GM12864 (cell line): ENCODE measurements around the gene ALOX15.

ENCODE experiments used
- DNase-seq: peaks from one replicate; pipeline ENCODE4 v3.0.0-alpha.2; 2011; ENCODE audit warnings: low read depth
- H3K4me3 ChIP-seq: 2 replicates; pipeline ENCODE4 v1.5.1; 2011; ENCODE audit warnings: mild to moderate bottlenecking, low read depth, low read length, control low read depth
- CTCF ChIP-seq: IDR thresholded peaks from 2 replicates; pipeline ENCODE4 v1.5.1; 2011; ENCODE audit warnings: low read depth, mild to moderate bottlenecking, moderate library complexity, low read length, control low read depth, inconsistent platforms; ENCODE audit errors: missing control alignments

Gene ALOX15

DNA sequence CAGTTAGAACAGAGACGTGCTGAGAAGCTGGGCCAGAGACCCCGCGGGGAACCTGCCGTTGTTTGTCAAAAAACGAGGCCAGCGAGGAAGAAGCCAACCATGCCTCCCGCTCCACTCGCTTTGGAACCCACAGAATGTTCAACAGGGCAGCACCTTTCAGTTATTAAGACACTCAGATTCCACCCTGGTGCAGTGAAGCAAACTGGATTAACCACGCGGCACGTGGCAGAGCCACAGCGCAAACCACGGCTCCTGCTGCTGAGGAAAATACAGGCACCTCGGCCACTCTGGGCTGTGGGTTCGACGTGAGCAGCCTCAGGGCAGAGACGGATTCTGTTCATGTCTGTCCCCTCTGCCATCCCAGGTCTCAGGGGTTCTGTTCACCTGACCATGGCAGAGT lies 24.4 kb downstream of the ALOX15 start:
- H3K4me3 ChIP-seq = no peak overlapping the region
- no peak for TF ChIP-seq CTCF
- DNase-seq = no peak

DNA sequence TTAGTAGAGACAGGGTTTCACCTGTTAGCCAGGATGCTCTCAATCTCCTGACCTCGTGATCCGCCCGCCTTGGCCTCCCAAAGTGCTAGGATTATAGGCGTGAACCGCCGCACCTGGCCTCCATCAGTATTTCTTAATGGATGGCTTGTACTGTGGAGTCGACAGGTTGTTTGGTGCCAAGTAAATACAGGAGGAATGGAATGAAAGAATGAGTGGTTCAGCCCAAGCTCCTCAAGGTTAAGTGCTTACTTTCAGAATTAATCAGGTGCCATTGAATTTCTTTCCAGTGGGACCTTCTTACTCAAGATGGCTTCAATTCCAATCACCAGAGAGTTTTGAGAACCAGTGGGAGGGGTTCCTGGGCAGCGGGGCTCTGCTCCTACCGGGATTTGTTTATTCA lies 25.0 kb downstream of the ALOX15 start:
- TF ChIP-seq CTCF = no peak
- no peak overlapping the region for H3K4me3 ChIP-seq
- DNase-seq = no peak

GRCh38 chr17:4610656-4611055 lies 30.8 kb downstream of the ALOX15 start:
- DNase-seq = no peak
- no peak for TF ChIP-seq CTCF
- no peak overlapping the region for H3K4me3 ChIP-seq

- DNase-seq = no peak
- no peak overlapping the region for H3K4me3 ChIP-seq
- TF ChIP-seq CTCF = no peak
These were observed 31.3 kb downstream of the ALOX15 start for GRCh38 chr17:4610162-4610561.

DNA sequence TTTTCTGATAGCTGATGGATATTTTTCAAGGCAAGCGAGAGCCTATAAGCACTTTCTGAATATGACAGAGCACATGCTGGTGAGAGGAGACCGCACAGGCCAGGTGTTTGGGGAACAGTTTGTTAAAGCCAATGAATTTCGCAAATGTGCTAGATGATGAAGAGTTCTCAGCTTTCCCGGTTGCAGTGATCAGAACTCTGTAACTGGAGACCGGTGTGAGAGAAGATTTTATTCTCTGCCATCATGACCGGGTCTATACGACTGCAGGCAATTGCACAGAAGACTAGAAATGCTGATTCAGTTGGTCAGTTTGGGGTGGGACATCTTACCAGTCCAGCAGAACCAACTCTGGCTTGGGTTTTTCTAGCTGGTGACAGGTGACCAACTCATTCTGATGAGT lies 31.7 kb downstream of the ALOX15 start:
- no peak for DNase-seq
- no peak for TF ChIP-seq CTCF
- H3K4me3 ChIP-seq = no peak overlapping the region

- no peak for DNase-seq
These were observed 33.7 kb downstream of the ALOX15 start for GRCh38 chr17:4607773-4608187.

More at GRCh38 chr17:4607773-4608187, 33.7 kb downstream of the ALOX15 start:
- no peak overlapping the region for H3K4me3 ChIP-seq
- TF ChIP-seq CTCF = no peak
